RWPE2 (cell line): ENCODE measurements around the gene ATOH8.
A peak's percentile ranks its signal among the peaks of the same experiment; 100 is the strongest.

ENCODE experiments used
- ATAC-seq: fragments of 200-7000 bp; cut with Tn5 transposase; 3 replicates; pipeline ENCODE4 v1.9.1; 2021; ENCODE audit warnings: low read depth
- DNase-seq: peaks from one replicate; pipeline ENCODE4 v3.0.0-alpha.2; 2020; ENCODE audit warnings: low spot score
- H3K27ac ChIP-seq: fragments of 450-650 bp; 2 replicates; pipeline ENCODE4 v1.5.1; 2017; ENCODE audit warnings: mild to moderate bottlenecking; ENCODE audit not compliant: poor library complexity, severe bottlenecking
- H3K27me3 ChIP-seq: fragments of 250-450 bp; sonication (Bioruptor Pico); 2 replicates; pipeline ENCODE4 v1.5.1; 2021; ENCODE audit warnings: mild to moderate bottlenecking, moderate library complexity; ENCODE audit not compliant: insufficient read depth, poor library complexity, severe bottlenecking
- H3K36me3 ChIP-seq: fragments of 250-450 bp; sonication (Bioruptor Pico); 2 replicates; pipeline ENCODE4 v1.5.1; 2020; ENCODE audit warnings: low read depth, mild to moderate bottlenecking, moderate library complexity
- H3K4me1 ChIP-seq: fragments of 250-450 bp; sonication (Bioruptor Pico); 2 replicates; pipeline ENCODE4 v1.5.1; 2021; ENCODE audit warnings: mild to moderate bottlenecking, moderate library complexity; ENCODE audit not compliant: insufficient read depth, poor library complexity, severe bottlenecking
- H3K4me3 ChIP-seq: fragments of 250-450 bp; sonication (Bioruptor Pico); 2 replicates; pipeline ENCODE4 v1.5.1; 2021; ENCODE audit warnings: mild to moderate bottlenecking, moderate library complexity; ENCODE audit not compliant: severe bottlenecking
- H3K9me3 ChIP-seq: fragments of 250-450 bp; sonication (Bioruptor Pico); 2 replicates; pipeline ENCODE4 v1.5.1; 2021; ENCODE audit warnings: mild to moderate bottlenecking, moderate library complexity; ENCODE audit not compliant: severe bottlenecking
- CTCF ChIP-seq: fragments of 450-650 bp; IDR thresholded peaks from one replicate; pipeline ENCODE4 v1.5.1; 2017; ENCODE audit warnings: mild to moderate bottlenecking, moderate library complexity; ENCODE audit not compliant: poor library complexity, severe bottlenecking

The ATOH8 gene

DNA sequence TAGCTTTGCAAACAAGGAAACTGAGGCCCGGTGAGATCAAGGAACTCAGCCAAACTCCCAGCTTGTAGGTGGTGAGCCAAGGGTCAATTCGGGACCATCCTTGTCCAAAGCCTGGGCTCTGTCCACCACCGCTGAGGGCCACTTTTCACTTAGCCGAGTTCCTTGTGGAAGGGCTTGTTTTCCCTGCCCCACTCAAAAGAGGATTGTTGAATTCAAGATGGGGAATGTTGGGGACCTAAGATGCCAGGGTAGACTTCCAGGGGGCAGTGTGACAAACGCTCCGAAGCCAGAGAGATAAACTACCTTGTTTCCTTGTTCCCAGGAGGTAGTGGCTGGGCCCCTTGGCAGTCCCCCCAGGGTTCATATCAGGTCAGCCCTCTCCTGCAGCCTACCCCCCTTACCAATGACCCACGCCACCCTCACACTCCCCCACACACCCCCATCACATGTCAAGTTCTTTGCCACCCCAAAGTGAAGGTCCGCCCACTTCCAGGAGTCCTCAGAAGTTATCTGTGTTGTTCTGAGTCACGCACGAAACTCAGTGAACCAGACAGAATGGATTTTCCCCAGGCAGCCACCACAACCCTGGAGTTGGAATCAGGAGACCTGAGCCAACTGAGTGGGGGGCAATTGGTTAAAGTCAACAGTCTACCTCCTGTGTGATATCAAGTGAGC, 10.3 kb upstream of the ATOH8 start:
- peak; percentile 25 for DNase-seq
- H3K4me3 ChIP-seq = no peak overlapping the region
- H3K9me3 ChIP-seq = no peaks in the 10 kb centered on the region
- peaks cover 19% of the 10 kb centered on the region for H3K4me1 ChIP-seq
- ATAC-seq = no peak
- no peak overlapping the region for H3K27ac ChIP-seq
- H3K27me3 ChIP-seq = no peaks in the 10 kb centered on the region
- H3K36me3 ChIP-seq = no peaks in the 10 kb centered on the region
- TF ChIP-seq CTCF = no peak

DNA sequence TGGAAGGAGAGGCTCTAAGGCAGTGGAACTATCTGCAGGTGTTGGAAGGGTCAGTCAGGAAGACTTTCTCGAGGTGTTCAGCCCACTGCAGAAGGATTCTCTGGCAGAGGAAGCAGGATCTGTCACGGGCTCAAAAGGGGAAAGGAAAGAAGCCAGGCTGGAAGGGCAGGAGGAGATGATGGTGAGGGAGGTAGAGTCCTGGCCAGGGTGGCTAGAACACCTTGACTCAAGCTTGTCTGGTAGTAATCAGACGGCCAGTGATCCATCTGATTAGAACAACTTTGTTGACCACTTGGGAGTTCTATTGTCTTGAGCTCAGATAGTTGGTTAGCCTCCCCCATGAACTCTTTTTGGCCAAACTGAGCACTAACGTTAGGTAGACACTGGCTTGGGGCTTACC, 9.7 kb upstream of the ATOH8 start:
- peaks cover 19% of the 10 kb centered on the region for H3K4me1 ChIP-seq

DNA sequence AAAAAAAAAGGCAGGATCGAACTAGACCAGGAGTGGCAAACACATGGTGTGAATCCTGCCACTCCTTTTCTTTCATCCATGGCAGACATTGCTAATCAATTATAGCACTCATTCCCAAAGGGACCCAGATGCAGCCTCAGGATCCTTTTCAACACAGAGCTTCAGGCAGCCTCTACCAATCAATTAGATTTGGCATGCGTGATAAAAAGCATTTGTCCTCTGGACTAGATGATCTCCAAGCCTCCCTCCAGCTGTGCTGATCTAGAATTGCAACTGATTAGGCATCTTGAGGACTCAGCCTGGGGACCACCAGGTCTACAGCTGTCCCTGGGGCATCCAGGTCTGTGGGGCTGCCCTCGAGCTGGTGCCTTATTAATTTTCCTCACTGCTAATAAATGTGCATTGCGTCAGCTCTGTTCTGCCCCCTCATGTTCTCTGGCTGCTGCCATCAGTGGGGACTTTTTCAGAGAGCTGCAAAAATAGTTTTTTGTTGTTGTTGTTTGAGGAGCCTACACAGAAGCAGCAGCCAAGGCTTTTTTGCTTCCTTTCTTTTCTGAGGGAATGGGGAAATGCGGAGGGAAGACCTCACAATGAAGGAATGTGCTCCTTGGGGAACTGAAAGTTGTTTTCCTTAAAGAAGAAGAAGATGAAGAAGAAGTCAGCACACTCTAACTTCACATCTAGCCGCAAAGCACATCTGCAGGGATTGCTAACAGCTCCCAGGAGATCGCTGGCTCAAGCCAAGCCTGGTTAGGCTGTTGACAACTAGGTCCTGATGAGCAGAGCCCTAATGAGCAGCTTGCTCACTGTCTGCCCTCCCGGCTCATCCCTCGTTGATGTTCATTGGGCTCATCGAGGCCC, 8.8 kb upstream of the ATOH8 start:
- H3K27ac ChIP-seq = no peak overlapping the region
- no peaks in the 10 kb centered on the region for H3K36me3 ChIP-seq
- peaks cover 19% of the 10 kb centered on the region for H3K4me1 ChIP-seq
- no peaks in the 10 kb centered on the region for H3K9me3 ChIP-seq
- ATAC-seq (no peak), DNase-seq (no peak)
- no peak overlapping the region for H3K4me3 ChIP-seq
- no peak for TF ChIP-seq CTCF
- no peaks in the 10 kb centered on the region for H3K27me3 ChIP-seq

More for the DNA sequence above, 9.7 kb upstream of the ATOH8 start:
- Histone ChIP-seq H3K27ac (no peak overlapping the region), H3K36me3 (no peaks in the 10 kb centered on the region), H3K9me3 (no peaks in the 10 kb centered on the region), H3K27me3 (no peaks in the 10 kb centered on the region), H3K4me3 (no peak overlapping the region)
- ATAC-seq (no peak), DNase-seq (no peak)
- TF ChIP-seq CTCF = no peak

- H3K27ac ChIP-seq = no peak overlapping the region
- peaks cover 19% of the 10 kb centered on the region for H3K4me1 ChIP-seq
- peaks cover 2% of the 10 kb centered on the region for H3K27me3 ChIP-seq
- TF ChIP-seq CTCF = no peak
- H3K9me3 ChIP-seq = no peaks in the 10 kb centered on the region
- no peak overlapping the region for H3K4me3 ChIP-seq
- H3K36me3 ChIP-seq = no peaks in the 10 kb centered on the region
- DNase-seq = peak; percentile 19
- no peak for ATAC-seq
Observed at GRCh38 chr2:85745619-85746018, 8.2 kb upstream of the ATOH8 start.
